Measurements from ENCODE around the gene NDFIP2. TPM values are rescaled to one million over a fixed set of nuclear protein-coding genes. Genes with fewer than 3 reads are reported as not detected.

Gene NDFIP2
- total and polyA plus RNA-seq, 12 donors = 5.2 to 62.1 (median 38.9) TPM

GRCh38 chr13:79528759-79529191 is 47.8 kb downstream of the NDFIP2 start:
- no peaks in the 10 kb centered on the region for H3K36me3 ChIP-seq (replicated peaks in 1 of 2)
- H3K9me3 ChIP-seq (replicated peaks in 1 of 3) = no peaks in the 10 kb centered on the region
- WGBS, 4 donors = 79 to 92% (median 84%) methylated on average over 2 of the region's 2 CpGs
- no peak for TF ChIP-seq POLR2A (IDR thresholded peaks at IDR 0.05)
- TF ChIP-seq CTCF (IDR thresholded peaks at IDR 0.05) = no peak
- H3K4me1 ChIP-seq (replicated peaks in 1 of 2) = peaks cover 12 to 37% of the 10 kb centered on the region in 2 donors
- no peaks in the 10 kb centered on the region for H3K27me3 ChIP-seq
- no peak for DNase-seq
- no peak overlapping the region for H3K4me3 ChIP-seq
- no peak overlapping the region for H3K27ac ChIP-seq
- intact Hi-C loops (cut with DNase I) = no loop called here

- intact Hi-C loops (cut with DNase I) = loop anchor here (10.0 kb wide), 2 partner anchors 55 to 95 kb away; no protein-coding TSS in a partner anchor
- Histone ChIP-seq H3K4me3 (no peak overlapping the region), H3K36me3 (replicated peaks in 1 of 2) (no peaks in the 10 kb centered on the region), H3K27ac (no peak overlapping the region), H3K27me3 (no peaks in the 10 kb centered on the region), H3K4me1 (replicated peaks in 1 of 2) (peaks cover 19 to 39% of the 10 kb centered on the region in 2 donors), H3K9me3 (replicated peaks in 1 of 3) (no peaks in the 10 kb centered on the region)
- TF ChIP-seq CTCF (IDR thresholded peaks at IDR 0.05) (no peak), POLR2A (IDR thresholded peaks at IDR 0.05) (no peak)
- no peak for DNase-seq
- WGBS, 4 donors = 93 to 99% (median 96%) methylated on average over 4 of the region's 4 CpGs
Measured at GRCh38 chr13:79529817-79530216, 48.9 kb downstream of the NDFIP2 start.

GRCh38 chr13:79530270-79530669 is 49.3 kb downstream of the NDFIP2 start:
- no peak for TF ChIP-seq CTCF (IDR thresholded peaks at IDR 0.05)
- no peak for TF ChIP-seq POLR2A (IDR thresholded peaks at IDR 0.05)
- no peak for DNase-seq
- Histone ChIP-seq H3K9me3 (replicated peaks in 1 of 3) (no peaks in the 10 kb centered on the region), H3K4me3 (no peak overlapping the region), H3K4me1 (replicated peaks in 1 of 2) (peaks cover 15 to 37% of the 10 kb centered on the region in 2 donors), H3K27me3 (no peaks in the 10 kb centered on the region), H3K36me3 (replicated peaks in 1 of 2) (no peaks in the 10 kb centered on the region), H3K27ac (no peak overlapping the region)
- WGBS, 4 donors = 72 to 91% (median 81%) methylated on average over 2 of the region's 2 CpGs
- intact Hi-C loops (cut with DNase I) = loop anchor here (10.0 kb wide), 2 partner anchors 55 to 95 kb away; no protein-coding TSS in a partner anchor

- H3K4me1 ChIP-seq (replicated peaks in 1 of 2) = peaks cover 11 to 30% of the 10 kb centered on the region in 2 donors
- H3K36me3 ChIP-seq (replicated peaks in 1 of 2) = no peaks in the 10 kb centered on the region
- TF ChIP-seq POLR2A (IDR thresholded peaks at IDR 0.05) (no peak), CTCF (IDR thresholded peaks at IDR 0.05) (no peak)
- H3K27me3 ChIP-seq = no peaks in the 10 kb centered on the region
- no peak overlapping the region for H3K27ac ChIP-seq
- intact Hi-C loops (cut with DNase I) = loop anchor here (10.0 kb wide), 2 partner anchors 57 to 97 kb away; no protein-coding TSS in a partner anchor
- no peak overlapping the region for H3K4me3 ChIP-seq
- no peak for DNase-seq
- no peaks in the 10 kb centered on the region for H3K9me3 ChIP-seq (replicated peaks in 1 of 3)
- 95 to 100% (median 96%) methylated on average over 7 of the region's 7 CpGs for WGBS, 4 donors
Measured at GRCh38 chr13:79531542-79532254, 50.7 kb downstream of the NDFIP2 start.
